GM23338 (cell line): ENCODE data around the gene GTPBP4. TPM values are rescaled to one million over a fixed set of nuclear protein-coding genes. Genes with fewer than 3 reads are reported as not detected.

Experiments
- ATAC-seq: fragments of 200-7000 bp; cut with Tn5 transposase; 3 replicates; pipeline ENCODE4 v1.9.1; 2020
- DNase-seq: peaks from one replicate; pipeline ENCODE4 v3.0.0-alpha.2; 2015; ENCODE audit warnings: low spot score
- H2AFZ ChIP-seq: fragments of 200-600 bp; sonication (generic); 2 replicates; pipeline ENCODE4 v1.8.0; 2016; ENCODE audit warnings: antibody characterized with exemption, mild to moderate bottlenecking, moderate library complexity
- H3F3A ChIP-seq: fragments of 200-600 bp; sonication (generic); replicated peaks from 2 replicates; pipeline ENCODE4 v1.8.0; 2017; ENCODE audit warnings: antibody characterized with exemption, mixed run types, low read depth
- H3K27ac ChIP-seq: fragments of 200-600 bp; sonication (generic); 2 replicates; pipeline ENCODE4 v1.6.1; 2016; ENCODE audit warnings: low read depth
- H3K27me3 ChIP-seq: fragments of 200-600 bp; sonication (generic); 2 replicates; pipeline ENCODE4 v1.8.0; 2016; ENCODE audit warnings: mild to moderate bottlenecking, mixed run types, moderate library complexity; ENCODE audit not compliant: insufficient read depth
- H3K36me3 ChIP-seq: fragments of 200-600 bp; sonication (generic); 2 replicates; pipeline ENCODE4 v1.8.0; 2016; ENCODE audit warnings: mild to moderate bottlenecking; ENCODE audit not compliant: insufficient read depth
- H3K4me1 ChIP-seq: fragments of 200-600 bp; sonication (generic); 2 replicates; pipeline ENCODE4 v1.8.0; 2016; ENCODE audit warnings: mild to moderate bottlenecking, moderate library complexity; ENCODE audit not compliant: insufficient read depth
- H3K4me2 ChIP-seq: fragments of 200-600 bp; sonication (generic); 2 replicates; pipeline ENCODE4 v1.7.1; 2017; ENCODE audit warnings: mixed run types
- H3K4me3 ChIP-seq: fragments of 200-600 bp; sonication (generic); 2 replicates; pipeline ENCODE4 v1.6.1; 2016; ENCODE audit warnings: mixed run types
- H3K79me2 ChIP-seq: fragments of 200-600 bp; sonication (generic); replicated peaks from 2 replicates; pipeline ENCODE4 v1.8.0; 2017; ENCODE audit warnings: mild to moderate bottlenecking; ENCODE audit not compliant: insufficient read depth
- H3K9me2 ChIP-seq: fragments of 200-600 bp; sonication (generic); 2 replicates; pipeline ENCODE4 v1.8.0; 2017; ENCODE audit not compliant: insufficient read depth
- H4K20me1 ChIP-seq: fragments of 200-600 bp; sonication (generic); replicated peaks from 2 replicates; pipeline ENCODE4 v1.8.0; 2017; ENCODE audit warnings: mild to moderate bottlenecking; ENCODE audit not compliant: insufficient read depth
- H3K27ac Mint-ChIP-seq: 2 replicates; pipeline ENCODE4 v1.8.0; 2020; ENCODE audit warnings: inconsistent platforms, mild to moderate bottlenecking, moderate library complexity, mixed read lengths
- H3K27me3 Mint-ChIP-seq: 3 replicates; pipeline ENCODE4 v1.8.0; 2022; ENCODE audit warnings: low read depth, mild to moderate bottlenecking, moderate library complexity, mixed read lengths, inconsistent platforms; ENCODE audit not compliant: insufficient read depth, poor library complexity
- H3K36me3 Mint-ChIP-seq: 3 replicates; pipeline ENCODE4 v1.8.0; 2021; ENCODE audit warnings: low read depth, mild to moderate bottlenecking, inconsistent platforms, moderate library complexity, mixed read lengths
- H3K4me1 Mint-ChIP-seq: 3 replicates; pipeline ENCODE4 v1.8.0; 2020; ENCODE audit warnings: mild to moderate bottlenecking, inconsistent platforms, mixed read lengths
- H3K4me3 Mint-ChIP-seq: 3 replicates; pipeline ENCODE4 v1.8.0; 2021; ENCODE audit warnings: moderate library complexity, mild to moderate bottlenecking, inconsistent platforms, mixed read lengths
- H3K9me3 Mint-ChIP-seq: 3 replicates; pipeline ENCODE4 v1.8.0; 2020; ENCODE audit warnings: moderate library complexity, mild to moderate bottlenecking, inconsistent platforms, mixed read lengths
- CREB1 ChIP-seq: fragments of 250-450 bp; sonication (Bioruptor Pico); IDR thresholded peaks from 2 replicates; pipeline ENCODE4 v1.5.0; 2020; ENCODE audit warnings: low read depth, mild to moderate bottlenecking, moderate library complexity
- CTCF ChIP-seq, 2 experiments: fragments of 200-600 bp in 1 of 2; sonication (generic) in 1 of 2; conservative IDR thresholded peaks; 2 replicates each; pipeline versions ENCODE4 v1.5.1 to v1.6.1; 2016 to 2017; ENCODE audit warnings: antibody characterized with exemption in 2 of 2, low read depth in 2 of 2, mild to moderate bottlenecking in 2 of 2, moderate library complexity in 1 of 2
- ETS1 ChIP-seq: IDR thresholded peaks from 2 replicates; pipeline ENCODE4 v1.6.1; 2016; ENCODE audit warnings: antibody characterized with exemption
- EZH2 ChIP-seq: fragments of 200-600 bp; sonication (generic); IDR thresholded peaks from one replicate; pipeline ENCODE4 v1.8.0; 2017; ENCODE audit warnings: antibody characterized with exemption, mild to moderate bottlenecking, low read depth; ENCODE audit not compliant: unreplicated experiment
- EZH2phosphoT487 ChIP-seq: fragments of 200-600 bp; sonication (generic); IDR thresholded peaks from one replicate; pipeline ENCODE4 v1.8.1; 2018; ENCODE audit warnings: antibody characterized with exemption; ENCODE audit not compliant: unreplicated experiment
- JUNB ChIP-seq: IDR thresholded peaks from one replicate; pipeline ENCODE4 v1.6.1; 2016; ENCODE audit warnings: antibody characterized with exemption; ENCODE audit not compliant: unreplicated experiment
- NANOG ChIP-seq: IDR thresholded peaks from 2 replicates; pipeline ENCODE4 v1.6.1; 2016; ENCODE audit warnings: antibody characterized with exemption, borderline replicate concordance
- POLR2AphosphoS5 ChIP-seq: IDR thresholded peaks from 2 replicates; pipeline ENCODE4 v1.6.1; 2016; ENCODE audit warnings: antibody characterized with exemption, low read depth
- REST ChIP-seq: IDR thresholded peaks from one replicate; pipeline ENCODE4 v1.6.1; 2018; ENCODE audit warnings: antibody characterized with exemption; ENCODE audit not compliant: unreplicated experiment
- STAT1 ChIP-seq: IDR thresholded peaks from one replicate; pipeline ENCODE4 v1.6.1; 2016; ENCODE audit warnings: antibody characterized with exemption; ENCODE audit not compliant: unreplicated experiment
- ZNF114 ChIP-seq: fragments of 250-450 bp; sonication (Bioruptor Pico); IDR thresholded peaks from 2 replicates; pipeline ENCODE4 v1.5.0; 2020; ENCODE audit warnings: mild to moderate bottlenecking, moderate library complexity
- ZNF331 ChIP-seq: fragments of 250-450 bp; sonication (Bioruptor Pico); IDR thresholded peaks from 2 replicates; pipeline ENCODE4 v1.5.0; 2020; ENCODE audit warnings: low read depth, mild to moderate bottlenecking, moderate library complexity
- ZNF462 ChIP-seq: fragments of 250-450 bp; sonication (Bioruptor Pico); IDR thresholded peaks from 2 replicates; pipeline ENCODE4 v1.5.0; 2020; ENCODE audit warnings: mild to moderate bottlenecking, moderate library complexity
- polyA plus RNA-seq: library from polyadenylated mRNA; unstranded; fragments of >200 nt; fragmentation: Nextera tagmentation; extraction: Ambion mirVana; gene quantifications from 2 replicates; pipeline ENCODE4 v1.2.1, GENCODE V29; 2016
- total RNA-seq: library from RNA; depleted of rRNA; stranded (reverse); fragments of >200 nt; shearing (Covaris generic); gene quantifications from 2 replicates; pipeline ENCODE4 v1.2.3, GENCODE V29; 2014

Gene GTPBP4
- total and polyA plus RNA-seq, 2 experiments from 2014 or later: 56.5 to 62.6 TPM

- peaks cover 26% of the 10 kb centered on the region for H3F3A ChIP-seq
- H3K27ac ChIP-seq: no peak overlapping the region
- H3K36me3 ChIP-seq: peaks cover 94% of the 10 kb centered on the region
- H3K4me2 ChIP-seq: no peak overlapping the region
- DNase-seq (no peak), ATAC-seq (no peak)
- no peak overlapping the region for H2AFZ ChIP-seq
- H3K4me1 Mint-ChIP-seq: no peaks in the 10 kb centered on the region
- H3K9me3 Mint-ChIP-seq: no peaks in the 10 kb centered on the region; the same call in 2 of the 3 replicates
- H3K79me2 ChIP-seq: peaks cover 93% of the 10 kb centered on the region
- TF ChIP-seq POLR2AphosphoS5 (no peak), ZNF462 (CRISPR knock-in tag) (no peak), REST (no peak), ZNF331 (CRISPR knock-in tag) (no peak), ETS1 (no peak), CREB1 (CRISPR knock-in tag) (no peak), CTCF (conservative IDR thresholded peaks at IDR 0.05; ENCODE audit: low read depth in 2 of 2) (no peak), ZNF114 (no peak), NANOG (no peak), EZH2phosphoT487 (no peak), JUNB (no peak), EZH2 (no peak), STAT1 (no peak)
- no peaks in the 10 kb centered on the region for H3K4me1 ChIP-seq
- H4K20me1 ChIP-seq: peaks cover 50% of the 10 kb centered on the region
- H3K27ac Mint-ChIP-seq: no peak overlapping the region
- no peak overlapping the region for H3K4me3 ChIP-seq
- peaks cover 8% of the 10 kb centered on the region for H3K27me3 Mint-ChIP-seq
- H3K36me3 Mint-ChIP-seq: peaks cover 99% of the 10 kb centered on the region
- no peak overlapping the region for H3K4me3 Mint-ChIP-seq
- no peaks in the 10 kb centered on the region for H3K9me2 ChIP-seq
- H3K27me3 ChIP-seq: no peaks in the 10 kb centered on the region
These were observed 9.2 kb downstream of the GTPBP4 start for GRCh38 chr10:997266-998022.
